ENCODE measurements around the gene CYP4F22. TPM values are rescaled to one million over a fixed set of nuclear protein-coding genes. Genes with fewer than 3 reads are reported as not detected.
"Not testable (repeated sequence)": the region's sequence is repeated elsewhere in the genome, so short reads cannot be mapped to it uniquely, and the experiment has no call there.

The CYP4F22 gene
- polyA plus RNA-seq, 1 experiment = not detected

- ChIA-PET CTCF (interaction anchor here (0.6 to 0.8 kb wide), 3 partner anchors 10 to 819 kb away, joined by 3 read pairs; no protein-coding TSS in a partner anchor), POLR2A (no interaction called here)
- Histone ChIP-seq H3K4me3 (ENCODE audit: low read depth, low read length) (no peak overlapping the region), H3K36me3 (ENCODE audit: control insufficient read depth, insufficient read depth, low read length) (no peaks in the 10 kb centered on the region), H3K27me3 (ENCODE audit: control insufficient read depth, insufficient read depth, low read length) (no peaks in the 10 kb centered on the region)
- no peak for DNase-seq (ENCODE audit: low read depth)
- TF ChIP-seq CTCF (IDR thresholded peaks at IDR 0.05; ENCODE audit: insufficient read depth, low read depth, low read length) = peak; percentile 91
Measured at GRCh38 chr19:15584541-15585115, 76.3 kb downstream of the CYP4F22 start.

DNA sequence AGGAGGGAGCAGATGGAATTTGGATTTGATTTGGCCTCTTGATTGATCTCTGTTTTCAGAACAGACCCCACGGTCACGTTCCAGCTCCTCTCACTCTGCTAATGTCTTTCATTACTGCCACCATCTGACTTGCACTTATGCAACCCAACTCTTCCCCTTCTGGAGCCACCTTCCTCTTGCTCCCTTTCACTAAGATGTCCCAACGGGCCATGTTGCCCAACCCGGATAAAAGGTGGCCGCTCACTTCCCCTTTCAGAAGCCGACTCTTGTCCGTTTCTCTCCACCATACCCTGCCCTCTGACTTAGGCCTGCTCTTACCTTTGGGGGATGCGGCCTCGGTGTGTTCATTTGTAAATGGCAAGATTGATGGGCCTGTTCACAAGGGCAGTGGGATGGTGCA lies 79.3 kb downstream of the CYP4F22 start:
- DNase-seq (ENCODE audit: low read depth) = no peak
- ChIA-PET POLR2A (no interaction called here), CTCF (no interaction called here)
- H3K4me3 ChIP-seq (ENCODE audit: low read depth, low read length) = no peak overlapping the region
- no peaks in the 10 kb centered on the region for H3K27me3 ChIP-seq (ENCODE audit: control insufficient read depth, insufficient read depth, low read length)
- no peaks in the 10 kb centered on the region for H3K36me3 ChIP-seq (ENCODE audit: control insufficient read depth, insufficient read depth, low read length)
- no peak for TF ChIP-seq CTCF (IDR thresholded peaks at IDR 0.05; ENCODE audit: insufficient read depth, low read depth, low read length)

DNA sequence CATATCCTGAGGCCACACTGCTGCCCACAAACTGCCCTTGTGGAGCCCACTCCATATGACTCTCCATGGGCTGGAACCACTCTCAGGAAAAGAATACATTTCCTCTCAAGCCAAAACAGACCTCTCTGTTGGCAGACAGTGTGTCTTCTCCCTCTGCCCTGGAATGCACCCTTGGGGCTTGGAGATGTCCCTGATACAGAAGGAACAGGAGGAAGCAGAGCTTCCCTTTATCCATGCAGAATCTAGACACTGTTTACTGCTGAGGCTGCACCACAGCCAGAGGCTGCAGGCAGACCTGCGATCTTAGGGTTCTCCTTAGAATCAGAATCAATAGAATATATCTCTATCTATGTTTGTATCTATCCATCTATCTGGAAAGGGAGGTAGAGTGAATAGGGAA lies 79.9 kb downstream of the CYP4F22 start:
- no peak for DNase-seq (ENCODE audit: low read depth)
- ChIA-PET CTCF (no interaction called here), POLR2A (no interaction called here)
- no peak for TF ChIP-seq CTCF (IDR thresholded peaks at IDR 0.05; ENCODE audit: insufficient read depth, low read depth, low read length)
- Histone ChIP-seq H3K27me3 (ENCODE audit: control insufficient read depth, insufficient read depth, low read length) (no peaks in the 10 kb centered on the region), H3K36me3 (ENCODE audit: control insufficient read depth, insufficient read depth, low read length) (no peaks in the 10 kb centered on the region), H3K4me3 (ENCODE audit: low read depth, low read length) (no peak overlapping the region)

DNA sequence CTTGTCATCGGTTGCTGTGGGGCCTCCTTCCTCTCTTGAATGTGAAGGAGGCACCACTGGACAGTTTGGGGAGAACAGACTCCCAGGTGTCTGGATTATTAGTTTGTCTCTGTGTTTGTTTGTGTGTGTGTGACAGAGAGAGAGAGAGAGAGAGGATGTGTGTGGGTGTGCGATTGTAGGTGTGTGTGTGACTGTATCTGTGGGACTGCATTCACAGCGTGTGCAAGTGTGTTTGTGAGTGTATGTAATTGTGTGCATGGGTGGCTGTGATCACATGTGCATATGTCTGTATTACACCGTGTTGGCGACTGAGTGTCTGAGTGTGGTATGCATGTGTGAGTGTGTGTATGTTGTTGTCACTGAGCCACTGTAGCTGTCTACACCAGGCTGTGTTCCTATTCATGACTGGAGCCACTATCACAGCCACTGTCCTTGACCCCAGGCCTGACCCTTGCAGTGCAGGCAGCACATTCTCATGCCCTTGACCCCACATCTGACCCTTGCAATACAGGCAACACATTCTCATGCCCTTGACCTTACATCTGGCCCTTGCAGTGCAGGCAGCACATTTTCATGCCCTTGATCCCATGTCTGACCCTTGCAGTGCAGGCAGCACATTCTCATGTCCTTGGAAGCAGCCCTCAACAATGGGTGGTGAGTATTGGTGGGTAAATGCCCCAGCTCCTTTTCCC lies 81.6 kb downstream of the CYP4F22 start:
- DNase-seq (ENCODE audit: low read depth) = no peak
- TF ChIP-seq CTCF (IDR thresholded peaks at IDR 0.05; ENCODE audit: insufficient read depth, low read depth, low read length) = no peak
- POLR2A ChIA-PET = no interaction called here
- H3K36me3 ChIP-seq (ENCODE audit: control insufficient read depth, insufficient read depth, low read length) = no peaks in the 10 kb centered on the region
- CTCF ChIA-PET = no interaction called here
- H3K27me3 ChIP-seq (ENCODE audit: control insufficient read depth, insufficient read depth, low read length) = no peaks in the 10 kb centered on the region
- no peak overlapping the region for H3K4me3 ChIP-seq (ENCODE audit: low read depth, low read length)

DNA sequence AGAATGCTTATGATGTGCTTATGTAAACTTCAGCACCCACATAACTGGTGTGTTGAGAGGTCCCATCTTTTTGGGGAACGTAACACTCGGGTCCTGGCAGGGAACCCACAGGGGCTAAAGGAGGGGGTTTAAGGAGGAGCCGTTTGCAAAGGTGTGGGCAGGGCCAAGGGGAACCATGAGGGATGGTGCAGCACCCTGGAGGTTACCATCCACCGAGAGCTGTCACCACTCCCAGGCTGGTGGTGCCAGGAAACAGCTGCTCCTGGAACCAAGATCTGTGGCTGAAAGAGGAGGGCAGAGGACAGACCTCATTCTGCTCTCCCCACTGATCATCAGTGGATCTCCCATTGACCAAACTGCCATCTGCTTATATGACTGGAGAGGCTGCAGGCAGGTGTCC lies 83.5 kb downstream of the CYP4F22 start:
- no peak for DNase-seq (ENCODE audit: low read depth)
- ChIA-PET CTCF (no interaction called here), POLR2A (no interaction called here)
- Histone ChIP-seq H3K27me3 (ENCODE audit: control insufficient read depth, insufficient read depth, low read length) (no peaks in the 10 kb centered on the region), H3K36me3 (ENCODE audit: control insufficient read depth, insufficient read depth, low read length) (no peaks in the 10 kb centered on the region), H3K4me3 (ENCODE audit: low read depth, low read length) (no peak overlapping the region)
- TF ChIP-seq CTCF (IDR thresholded peaks at IDR 0.05; ENCODE audit: insufficient read depth, low read depth, low read length) = no peak

GRCh38 chr19:15592506-15592905 lies 84.2 kb downstream of the CYP4F22 start:
- H3K27me3 ChIP-seq (ENCODE audit: control insufficient read depth, insufficient read depth, low read length); H3K36me3 ChIP-seq (ENCODE audit: control insufficient read depth, insufficient read depth, low read length); CTCF ChIA-PET; POLR2A ChIA-PET; H3K4me3 ChIP-seq (ENCODE audit: low read depth, low read length); DNase-seq (ENCODE audit: low read depth): not testable (repeated sequence)

DNA sequence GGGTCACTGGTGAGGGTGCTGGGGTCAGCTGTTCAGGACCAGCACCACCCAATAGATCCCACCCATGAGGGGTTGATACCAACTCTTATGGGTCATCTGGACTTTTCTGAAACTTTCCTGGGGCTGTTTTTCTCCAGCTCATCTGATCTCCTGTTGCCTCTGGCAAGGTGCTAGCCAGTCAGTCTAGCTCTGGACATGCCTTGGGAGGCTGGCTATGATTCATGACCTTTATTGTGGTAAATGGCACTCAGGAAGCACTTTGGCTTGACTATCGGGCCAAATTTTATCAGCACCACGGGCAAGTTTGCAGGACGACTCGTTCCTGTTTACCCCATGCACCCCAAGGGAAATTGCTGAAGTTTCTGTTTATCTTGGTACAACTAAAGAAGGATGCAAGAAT lies 85.4 kb downstream of the CYP4F22 start:
- H3K4me3 ChIP-seq (ENCODE audit: low read depth, low read length); POLR2A ChIA-PET; H3K27me3 ChIP-seq (ENCODE audit: control insufficient read depth, insufficient read depth, low read length); H3K36me3 ChIP-seq (ENCODE audit: control insufficient read depth, insufficient read depth, low read length); DNase-seq (ENCODE audit: low read depth): not testable (repeated sequence)
- CTCF ChIA-PET = interaction anchor here (0.6 kb wide), 1 partner anchor 298 kb away, joined by 3 read pairs; no protein-coding TSS in a partner anchor
